NCI-H1417 (cell line): ENCODE measurements around the gene ZNF431.
"Not testable (repeated sequence)": the region's sequence is repeated elsewhere in the genome, so short reads cannot be mapped to it uniquely, and the experiment has no call there.

Experiments used
- DNase-seq, 3 experiments: peaks; one replicate each; lab custom pipeline; 2025; lab: John Stamatoyannopoulos, UW

ZNF431 gene

DNA sequence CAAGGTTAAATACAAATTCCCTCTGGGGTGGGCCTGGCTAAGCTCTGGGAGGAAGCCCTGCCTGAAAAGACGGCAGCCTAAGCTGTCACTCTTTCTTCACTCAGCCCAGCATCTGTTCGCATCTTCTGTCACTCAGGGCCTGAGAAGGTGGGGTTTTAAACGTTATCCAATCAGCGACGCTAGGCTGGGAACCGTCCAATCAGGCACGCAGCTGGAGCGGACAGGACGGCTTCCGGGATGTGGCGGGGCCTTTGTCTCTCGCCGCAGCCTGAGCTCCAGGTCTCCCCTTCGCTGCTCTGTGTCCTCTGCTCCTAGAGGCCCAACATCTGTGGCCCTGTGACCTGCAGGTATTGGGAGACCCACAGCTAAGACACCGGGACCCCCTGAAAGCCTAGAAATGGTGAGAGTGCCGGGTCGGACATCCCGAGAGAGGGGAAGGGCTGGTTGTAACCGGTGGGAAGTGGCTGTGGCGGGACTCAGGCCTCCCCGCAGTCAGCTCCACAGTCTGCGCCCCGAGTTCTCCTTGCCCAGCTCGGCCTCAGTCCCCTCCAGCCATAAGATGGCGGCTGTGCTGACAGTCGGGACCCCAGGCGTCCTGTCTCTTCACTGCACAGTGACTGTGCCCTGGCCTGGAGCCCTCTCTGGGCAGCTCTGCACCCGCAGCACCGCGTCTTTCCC, at the start of gene ZNF431:
Gene ZNF431, plus strand, starts transcription at position 254 of the 678 bp plus-strand sequence. Its CDS starts 144 bp downstream, at position 398.
- DNase-seq = peak; percentile 83 to 97 (median 89)

- no peak for DNase-seq
Measured at GRCh38 chr19:21092109-21092508, 49.7 kb upstream of the ZNF431 start.

GRCh38 chr19:21094347-21095025, 47.4 kb upstream of the ZNF431 start:
- no peak for DNase-seq

GRCh38 chr19:21098291-21098690, 43.5 kb upstream of the ZNF431 start:
- DNase-seq = no peak

GRCh38 chr19:21101521-21102242, 40.2 kb upstream of the ZNF431 start:
- DNase-seq = no peak

DNA sequence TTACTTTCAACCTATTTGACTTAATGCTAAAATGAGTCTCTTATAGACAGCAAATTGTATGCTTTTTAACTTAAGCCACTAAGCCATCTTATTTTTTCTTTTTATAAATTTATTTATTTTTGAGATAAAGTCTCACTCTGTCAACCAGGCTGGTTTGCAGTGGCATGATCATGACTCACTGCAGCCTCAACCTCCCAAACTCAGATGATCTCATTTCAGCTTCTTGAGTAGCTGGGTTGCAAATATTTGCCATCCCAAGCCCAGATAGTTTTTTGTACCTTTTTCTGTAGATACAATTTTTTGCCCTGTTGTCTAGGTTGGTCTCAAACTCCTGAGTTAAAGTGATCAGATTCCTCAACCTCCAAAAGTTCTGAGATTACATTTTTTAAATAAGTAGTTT, 32.7 kb upstream of the ZNF431 start:
- no peak for DNase-seq

DNA sequence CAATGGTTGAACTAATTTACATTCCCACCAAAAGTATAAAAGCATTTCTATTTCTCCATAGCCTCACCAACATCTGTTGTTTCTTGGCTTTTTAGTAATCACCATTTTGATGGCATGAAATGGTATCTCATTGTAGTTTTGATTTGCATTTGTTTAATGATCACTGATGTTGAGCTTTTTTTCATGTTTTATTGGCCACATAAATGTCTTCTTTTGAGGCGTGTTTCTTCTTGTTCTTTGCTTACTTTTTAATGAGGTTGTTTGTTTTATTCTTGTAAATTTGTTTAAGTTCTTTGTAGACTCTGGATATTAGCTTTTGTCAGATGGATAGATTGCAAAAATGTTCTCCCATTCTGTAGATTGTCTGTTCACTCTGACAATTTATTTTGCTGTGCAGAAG, 31.7 kb upstream of the ZNF431 start:
- no peak for DNase-seq

- no peak for DNase-seq
Measured at GRCh38 chr19:21115430-21115829, 26.4 kb upstream of the ZNF431 start.

DNA sequence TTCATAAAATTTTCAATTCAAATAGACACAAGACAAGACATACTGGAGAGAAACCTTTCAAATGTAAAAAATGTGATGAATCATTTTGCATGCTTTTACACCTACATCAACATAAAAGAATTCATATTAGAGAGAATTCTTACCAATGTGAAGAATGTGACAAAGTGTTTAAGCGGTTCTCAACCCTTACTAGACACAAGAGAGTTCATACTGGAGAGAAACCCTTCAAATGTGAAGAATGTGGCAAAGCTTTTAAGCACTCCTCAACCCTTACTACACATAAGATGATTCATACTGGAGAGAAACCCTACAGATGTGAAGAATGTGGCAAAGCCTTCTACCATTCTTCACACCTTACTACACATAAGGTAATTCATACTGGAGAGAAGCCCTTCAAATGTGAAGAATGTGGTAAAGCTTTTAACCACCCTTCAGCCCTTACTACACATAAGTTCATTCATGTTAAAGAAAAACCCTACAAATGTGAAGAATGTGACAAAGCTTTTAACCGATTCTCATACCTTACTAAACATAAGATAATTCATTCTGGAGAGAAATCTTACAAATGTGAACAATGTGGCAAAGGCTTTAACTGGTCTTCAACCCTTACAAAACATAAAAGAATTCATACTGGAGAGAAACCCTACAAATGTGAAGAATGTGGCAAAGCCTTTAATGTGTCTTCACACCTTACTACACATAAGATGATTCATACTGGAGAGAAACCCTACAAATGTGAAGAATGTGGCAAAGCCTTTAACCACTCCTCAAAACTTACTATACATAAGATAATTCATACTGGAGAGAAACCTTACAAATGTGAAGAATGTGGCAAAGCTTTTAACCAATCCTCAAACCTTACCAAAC, 24.6 kb upstream of the ZNF431 start:
- DNase-seq = no peak

DNA sequence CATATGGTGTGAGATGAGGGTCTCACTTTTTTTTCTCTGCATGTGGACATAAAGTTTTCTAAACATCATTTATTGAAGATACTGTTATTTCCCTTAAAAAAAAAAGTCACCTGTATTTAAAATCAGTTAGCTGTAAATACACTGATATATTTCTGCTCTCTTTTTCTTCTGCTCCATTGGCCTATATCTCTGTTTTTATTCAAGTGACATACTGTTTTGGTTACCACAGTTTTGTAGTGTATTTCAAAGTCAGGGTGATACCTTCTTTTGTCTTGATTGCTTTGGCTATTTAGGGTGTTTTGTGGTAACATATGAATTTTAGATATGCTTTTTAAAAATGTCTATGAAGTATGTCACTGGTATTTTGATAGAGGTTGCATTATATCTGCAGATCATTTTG, 15.8 kb upstream of the ZNF431 start:
- DNase-seq = no peak

GRCh38 chr19:21127001-21127400, 14.8 kb upstream of the ZNF431 start:
- DNase-seq = no peak

GRCh38 chr19:21127898-21128297, 13.9 kb upstream of the ZNF431 start:
- no peak for DNase-seq

DNA sequence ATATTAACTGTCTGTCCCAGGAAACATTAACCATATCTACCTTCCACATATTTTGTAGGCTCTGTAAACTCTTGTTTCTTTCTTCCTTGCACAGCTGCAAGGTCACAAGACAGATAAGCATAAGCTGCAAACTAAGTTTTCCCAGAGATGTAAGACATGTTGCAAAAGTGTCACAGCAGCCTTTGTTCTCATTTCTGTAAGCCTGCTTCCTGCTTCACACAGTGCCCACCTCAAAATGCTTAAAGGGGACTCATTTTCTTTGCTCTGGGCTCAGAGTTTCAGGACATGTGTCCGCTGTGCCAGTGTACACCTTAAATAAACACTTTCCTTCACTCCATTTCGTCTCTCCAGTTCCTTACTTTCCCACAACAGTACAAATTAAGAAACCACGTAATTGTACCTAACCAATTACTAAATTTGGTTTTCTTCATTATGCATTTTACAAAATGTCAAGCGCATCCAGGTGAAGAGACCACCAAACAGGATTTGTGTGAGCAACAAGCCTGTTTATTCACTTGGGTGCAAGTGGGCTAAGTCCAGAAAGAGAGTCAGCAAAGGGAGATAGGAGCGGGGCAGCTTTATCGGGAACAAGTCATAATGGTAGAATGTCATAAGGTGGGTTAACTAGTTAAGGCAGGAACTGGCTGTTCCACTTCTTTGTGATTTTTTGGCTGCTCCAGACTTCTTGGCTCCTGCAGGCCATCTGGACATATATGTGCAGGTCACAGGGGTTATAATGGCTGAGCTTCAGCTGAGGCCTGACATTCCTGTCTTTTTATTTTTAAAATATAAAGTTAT, 12.7 kb upstream of the ZNF431 start:
- no peak for DNase-seq

- peak in 1 of 3 experiments; percentile 1 for DNase-seq
Measured at GRCh38 chr19:21130097-21130775, 11.6 kb upstream of the ZNF431 start.

- no peak for DNase-seq
Measured at GRCh38 chr19:21133633-21134032, 8.2 kb upstream of the ZNF431 start.

DNA sequence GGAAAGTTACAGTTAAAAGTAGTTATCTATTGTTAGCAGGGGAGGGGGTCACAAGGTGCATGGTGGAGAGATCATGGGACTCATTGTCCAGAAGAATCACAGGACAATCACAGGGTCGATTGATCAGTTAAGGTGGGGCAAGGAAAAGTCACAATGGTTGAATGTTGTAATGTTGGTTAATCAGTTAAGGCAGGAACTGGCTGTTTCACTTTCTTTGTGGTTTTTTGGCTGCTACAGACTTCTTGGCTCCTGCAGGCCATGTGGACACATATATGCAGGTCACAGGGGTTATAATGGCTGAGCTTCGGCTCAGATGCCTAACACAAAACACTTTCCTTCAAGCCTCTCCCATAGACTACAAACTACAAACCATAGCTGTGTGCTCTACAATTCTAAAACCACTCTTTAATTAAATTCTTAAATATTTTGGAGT, 6.9 kb upstream of the ZNF431 start:
- DNase-seq = no peak

DNA sequence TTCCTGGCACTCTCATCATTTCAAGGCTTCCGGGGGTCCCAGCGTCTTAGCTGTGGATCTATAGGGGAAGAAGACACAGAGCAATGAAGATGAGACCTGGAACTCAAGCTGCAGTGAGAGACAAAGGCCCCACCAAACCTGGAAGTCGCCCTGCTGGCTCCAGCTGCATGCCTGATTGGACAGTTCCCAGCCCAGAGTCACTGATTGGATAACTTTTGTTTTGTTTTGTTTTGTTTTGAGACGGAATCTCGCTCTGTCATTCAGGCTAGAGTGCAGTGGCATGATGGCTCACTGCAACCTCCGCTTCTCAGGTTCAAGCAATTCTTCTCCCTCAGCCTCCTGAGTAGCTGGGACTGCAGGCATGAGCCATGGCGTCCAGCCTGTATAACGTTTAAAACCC, 6.4 kb upstream of the ZNF431 start:
- no peak for DNase-seq

DNA sequence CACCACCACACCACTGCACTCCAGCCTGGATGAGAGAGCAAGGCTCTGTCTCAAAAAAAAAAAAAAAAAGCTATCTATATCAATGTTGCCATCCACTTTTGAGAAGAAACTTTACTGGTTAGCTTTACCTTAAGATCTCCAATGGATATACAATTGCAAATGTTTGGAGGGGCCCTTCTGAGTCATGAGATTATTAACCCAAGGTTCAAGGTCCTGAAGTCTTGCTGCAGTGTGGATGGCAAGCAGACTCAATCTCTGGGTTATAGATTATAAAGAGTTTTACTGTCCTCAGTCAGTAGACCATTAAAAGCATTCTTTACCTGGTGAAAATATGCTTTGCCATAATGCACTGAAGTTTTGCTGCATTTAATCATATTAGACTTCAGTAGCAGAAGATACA, 3.7 kb upstream of the ZNF431 start:
- DNase-seq = no peak

DNA sequence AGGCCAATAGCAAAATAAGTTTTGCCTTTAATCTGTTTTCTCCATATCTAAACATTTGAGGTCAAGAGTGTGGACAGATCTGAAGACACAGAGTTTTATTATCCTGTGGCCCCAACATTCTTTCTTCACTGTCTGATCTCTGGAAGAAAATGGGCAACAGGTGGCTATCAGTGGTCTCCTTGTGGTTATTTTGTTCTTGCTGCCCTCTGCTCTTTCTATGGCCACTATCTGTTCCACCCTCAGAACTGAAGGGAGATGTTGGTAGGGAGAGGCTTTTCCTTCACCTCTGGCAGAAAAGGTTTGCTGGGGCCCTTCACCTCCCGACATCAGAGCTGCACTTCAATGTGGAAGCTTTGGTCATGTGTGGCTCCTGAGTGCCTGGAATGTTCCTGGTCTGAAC, 834 bp upstream of the ZNF431 start:
- not testable (repeated sequence) for DNase-seq

DNA sequence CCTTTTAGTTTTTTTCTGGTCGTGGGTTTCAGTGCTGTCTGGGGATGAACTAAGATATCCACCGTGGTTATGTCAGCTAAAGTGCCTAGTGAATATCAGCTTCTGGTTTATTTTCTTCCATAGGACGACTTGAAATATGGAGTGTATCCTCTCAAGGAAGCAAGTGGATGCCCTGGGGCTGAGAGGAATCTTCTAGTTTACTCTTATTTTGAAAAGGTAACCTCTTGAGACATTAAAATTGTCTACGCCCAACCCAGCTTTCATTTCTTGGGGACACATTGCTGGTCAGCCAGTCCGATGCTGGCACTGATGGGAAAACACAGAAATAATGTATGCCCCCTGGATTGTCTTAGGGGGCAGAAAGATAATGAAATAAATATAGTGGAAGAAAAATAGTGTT, 1.6 kb downstream of the ZNF431 start:
- DNase-seq = no peak

DNA sequence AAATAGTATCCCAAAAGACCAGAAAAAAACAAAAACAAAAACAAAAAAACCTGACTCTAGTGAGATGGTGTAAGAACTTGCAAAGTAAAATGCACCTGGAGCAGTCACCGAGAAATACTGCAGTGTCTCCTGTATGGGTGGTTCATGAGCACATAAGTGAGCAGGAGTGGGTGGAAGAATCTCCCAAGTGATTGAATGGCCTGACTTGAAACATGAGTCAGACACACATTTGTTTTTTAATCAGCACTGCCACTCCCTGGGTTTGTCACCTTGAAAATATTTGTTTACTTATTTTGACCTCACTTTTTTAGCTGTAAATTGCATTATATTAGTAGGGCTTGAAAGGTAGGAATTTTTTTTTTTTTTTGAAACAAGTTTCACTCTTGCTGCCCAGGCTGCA, 2.0 kb downstream of the ZNF431 start:
- no peak for DNase-seq
